ENCODE measurements around the gene CHCHD6.

Gene CHCHD6

GRCh38 chr3:126900859-126901540 is 197.0 kb downstream of the CHCHD6 start:
- no peak for DNase-seq

- no peak for DNase-seq
Observed at GRCh38 chr3:126901631-126902030, 197.6 kb downstream of the CHCHD6 start.

GRCh38 chr3:126903521-126903920 is 199.5 kb downstream of the CHCHD6 start:
- DNase-seq = no peak

- no peak for DNase-seq
Observed at GRCh38 chr3:126907557-126907956, 203.5 kb downstream of the CHCHD6 start.

GRCh38 chr3:126908752-126909275 is 204.8 kb downstream of the CHCHD6 start:
- no peak for DNase-seq

- no peak for DNase-seq
Observed at GRCh38 chr3:126910231-126910630, 206.2 kb downstream of the CHCHD6 start.

- peak; percentile 55 for DNase-seq
Observed at GRCh38 chr3:126911162-126912026, 207.4 kb downstream of the CHCHD6 start.

GRCh38 chr3:126912027-126912422 is 208.0 kb downstream of the CHCHD6 start:
- no peak for DNase-seq

GRCh38 chr3:126912491-126913195 is 208.6 kb downstream of the CHCHD6 start:
- DNase-seq = no peak

GRCh38 chr3:126913524-126913923 is 209.5 kb downstream of the CHCHD6 start:
- DNase-seq = no peak

- DNase-seq = no peak
Observed at GRCh38 chr3:126914226-126914625, 210.2 kb downstream of the CHCHD6 start.

- no peak for DNase-seq
Observed at GRCh38 chr3:126915015-126915414, 211.0 kb downstream of the CHCHD6 start.

- no peak for DNase-seq
Observed at GRCh38 chr3:126916546-126916945, 212.5 kb downstream of the CHCHD6 start.

GRCh38 chr3:126917232-126917804 is 213.3 kb downstream of the CHCHD6 start:
- no peak for DNase-seq

GRCh38 chr3:126918355-126918821 is 214.3 kb downstream of the CHCHD6 start:
- no peak for DNase-seq

GRCh38 chr3:126921085-126921824 is 217.2 kb downstream of the CHCHD6 start:
- DNase-seq = no peak

GRCh38 chr3:126922466-126922865 is 218.4 kb downstream of the CHCHD6 start:
- no peak for DNase-seq

- DNase-seq = no peak
Observed at GRCh38 chr3:126923423-126923822, 219.4 kb downstream of the CHCHD6 start.

GRCh38 chr3:126923895-126924294 is 219.9 kb downstream of the CHCHD6 start:
- no peak for DNase-seq

- DNase-seq = no peak
Observed at GRCh38 chr3:126924458-126924857, 220.4 kb downstream of the CHCHD6 start.

GRCh38 chr3:126925411-126926171 is 221.6 kb downstream of the CHCHD6 start:
- peak; percentile 31 for DNase-seq

All from midbrain (tissue), 1 donor.